NOMO-1 treated with DMSO at 0.1 percent for 48 hours (cell line): ENCODE measurements around the gene SEMA6B.
A peak's percentile ranks its signal among the peaks of the same experiment; 100 is the strongest.

ENCODE experiments used
- DNase-seq: peaks from one replicate; lab custom pipeline; 2025; ENCODE audit not compliant: unreplicated experiment; lab: John Stamatoyannopoulos, UW

The SEMA6B gene

GRCh38 chr19:4589579-4590410 lies 30.3 kb upstream of the SEMA6B start:
- DNase-seq: peak; percentile 49

- no peak for DNase-seq
Measured at GRCh38 chr19:4588291-4588761, 28.8 kb upstream of the SEMA6B start.

DNA sequence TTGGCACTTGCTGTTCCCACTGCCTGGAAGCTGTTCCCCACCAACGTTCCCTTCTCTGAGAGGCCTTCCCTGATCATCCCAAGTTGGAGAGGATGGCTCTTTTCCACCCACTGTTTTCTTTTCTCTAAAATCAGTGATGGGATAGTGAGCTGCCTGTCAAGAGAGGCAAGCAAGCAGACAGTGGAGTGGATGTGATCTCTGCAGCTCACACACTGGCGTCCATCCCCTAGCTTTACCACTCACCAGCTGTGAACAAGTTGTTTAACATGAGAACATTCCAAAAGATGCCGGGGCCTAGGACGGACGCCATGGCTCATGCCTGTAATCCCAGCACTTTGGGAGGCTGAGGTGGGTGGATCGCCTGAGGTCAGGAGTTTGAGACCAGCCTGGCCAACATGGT lies 28.0 kb upstream of the SEMA6B start:
- DNase-seq: no peak

- DNase-seq: no peak
Measured at GRCh38 chr19:4586691-4587090, 27.2 kb upstream of the SEMA6B start.

- no peak for DNase-seq
Measured at GRCh38 chr19:4586245-4586644, 26.8 kb upstream of the SEMA6B start.

DNA sequence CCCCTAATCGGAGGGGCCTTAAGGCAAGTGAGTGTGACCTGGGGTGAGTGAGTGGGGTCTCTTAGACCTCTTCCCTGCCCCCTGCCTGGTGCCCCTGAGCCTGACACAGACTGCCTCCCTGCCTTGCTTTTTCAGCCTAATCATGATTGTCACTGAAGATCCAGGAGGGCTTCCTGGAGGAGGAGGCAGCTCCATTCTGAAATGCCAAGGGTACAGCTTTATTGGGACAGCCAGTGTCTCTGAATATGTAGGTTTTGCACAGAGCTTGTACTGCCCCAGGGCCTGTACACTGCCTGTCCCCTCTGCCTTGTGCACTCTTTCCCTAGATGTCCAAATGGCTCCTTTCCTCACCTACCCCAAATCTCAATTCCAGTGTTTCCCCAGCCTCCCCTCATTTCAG lies 26.1 kb upstream of the SEMA6B start:
- no peak for DNase-seq

GRCh38 chr19:4584670-4585460 lies 25.4 kb upstream of the SEMA6B start:
- DNase-seq: no peak

- DNase-seq: no peak
Measured at GRCh38 chr19:4583961-4584669, 24.6 kb upstream of the SEMA6B start.

- no peak for DNase-seq
Measured at GRCh38 chr19:4582980-4583842, 23.7 kb upstream of the SEMA6B start.

GRCh38 chr19:4581666-4582553 lies 22.4 kb upstream of the SEMA6B start:
- no peak for DNase-seq

GRCh38 chr19:4580961-4581665 lies 21.6 kb upstream of the SEMA6B start:
- DNase-seq: no peak

GRCh38 chr19:4580021-4580901 lies 20.8 kb upstream of the SEMA6B start:
- DNase-seq: no peak

GRCh38 chr19:4579389-4579788 lies 19.9 kb upstream of the SEMA6B start:
- DNase-seq: no peak

DNA sequence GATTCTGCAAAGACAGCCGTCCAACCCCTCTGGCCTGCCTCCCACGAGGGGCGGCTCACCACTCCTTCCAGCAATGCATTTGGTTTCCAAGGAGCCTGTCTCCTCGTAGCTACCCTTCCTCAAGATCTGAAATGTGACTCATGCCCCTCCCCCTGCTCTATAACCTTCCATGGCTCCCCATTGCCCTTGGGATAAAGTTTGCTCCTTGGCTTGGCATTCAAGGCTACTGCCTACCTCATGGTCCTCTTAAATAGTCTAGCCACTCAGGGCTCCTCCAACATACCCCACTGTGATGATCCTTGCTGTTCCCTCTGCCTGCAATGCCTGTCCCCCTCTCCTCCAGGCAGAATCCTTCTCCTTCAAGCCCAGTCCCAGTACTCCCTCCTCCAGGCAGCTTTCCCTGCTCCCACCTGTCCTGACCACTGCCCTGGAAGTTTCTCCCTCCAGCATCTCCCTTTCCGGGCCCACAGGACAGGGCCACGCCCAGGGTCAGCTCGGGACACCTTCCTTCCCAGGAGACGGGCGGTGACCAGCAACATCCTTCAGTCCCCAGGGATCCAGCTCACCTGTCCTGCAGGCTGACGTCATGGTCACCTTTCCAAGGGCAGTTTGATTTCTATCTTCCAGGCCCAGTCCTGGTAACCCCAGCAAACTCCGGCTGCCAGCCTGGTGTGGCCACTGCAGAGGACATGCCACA lies 19.2 kb upstream of the SEMA6B start:
- DNase-seq: no peak

GRCh38 chr19:4577020-4577782 lies 17.7 kb upstream of the SEMA6B start:
- DNase-seq: no peak

- no peak for DNase-seq
Measured at GRCh38 chr19:4576016-4576933, 16.8 kb upstream of the SEMA6B start.
